Fibroblast of mammary gland (primary cell): ENCODE measurements around the gene DPY19L1.
"Not testable (repeated sequence)": the region's sequence is repeated elsewhere in the genome, so short reads cannot be mapped to it uniquely, and the experiment has no call there.

ENCODE experiments used
- DNase-seq: peaks from one replicate; pipeline ENCODE4 v3.0.0-alpha.2; 2010; ENCODE audit warnings: low read depth
- H3K4me3 ChIP-seq: 2 replicates; pipeline ENCODE4 v1.5.1; 2011; ENCODE audit warnings: low read depth, mild to moderate bottlenecking, low read length, moderate library complexity; ENCODE audit not compliant: control insufficient read depth
- CTCF ChIP-seq: conservative IDR thresholded peaks from 2 replicates; pipeline ENCODE4 v1.5.1; 2011; ENCODE audit warnings: low read depth, low read length, inconsistent platforms; ENCODE audit not compliant: control insufficient read depth, insufficient read depth

DPY19L1 gene

GRCh38 chr7:35037211-35037525 is at the start of gene DPY19L1:
Gene DPY19L1, minus strand, starts transcription at chr7:35037485. Its CDS starts 91 bp downstream, at chr7:35037394.
- no peak for TF ChIP-seq CTCF

GRCh38 chr7:35079517-35079916 is 42.2 kb upstream of the DPY19L1 start:
- DNase-seq = not testable (repeated sequence)

More at GRCh38 chr7:35037211-35037525, at the start of gene DPY19L1:
- DNase-seq = no peak
- peak within 1 kb of the TSS; percentile 80 for H3K4me3 ChIP-seq

GRCh38 chr7:35074008-35074407 is 36.7 kb upstream of the DPY19L1 start:
- not testable (repeated sequence) for DNase-seq, H3K4me3 ChIP-seq

More at GRCh38 chr7:35079517-35079916, 42.2 kb upstream of the DPY19L1 start:
- not testable (repeated sequence) for H3K4me3 ChIP-seq

GRCh38 chr7:35072950-35073827 is 35.9 kb upstream of the DPY19L1 start:
- DNase-seq = peak; percentile 47
- H3K4me3 ChIP-seq = not testable (repeated sequence)

GRCh38 chr7:35069084-35069483 is 31.8 kb upstream of the DPY19L1 start:
- not testable (repeated sequence) for DNase-seq

GRCh38 chr7:35065382-35065781 is 28.1 kb upstream of the DPY19L1 start:
- DNase-seq = not testable (repeated sequence)

More at GRCh38 chr7:35069084-35069483, 31.8 kb upstream of the DPY19L1 start:
- not testable (repeated sequence) for H3K4me3 ChIP-seq

GRCh38 chr7:35058571-35058970 is 21.3 kb upstream of the DPY19L1 start:
- not testable (repeated sequence) for DNase-seq, H3K4me3 ChIP-seq

More at GRCh38 chr7:35065382-35065781, 28.1 kb upstream of the DPY19L1 start:
- not testable (repeated sequence) for H3K4me3 ChIP-seq

- H3K4me3 ChIP-seq, DNase-seq: not testable (repeated sequence)
Measured at GRCh38 chr7:35057505-35058451, 20.5 kb upstream of the DPY19L1 start.

- not testable (repeated sequence) for DNase-seq, H3K4me3 ChIP-seq
- peak; percentile 24 for TF ChIP-seq CTCF
Measured at GRCh38 chr7:35055733-35056132, 18.4 kb upstream of the DPY19L1 start.

- DNase-seq = peak; percentile 15
- not testable (repeated sequence) for H3K4me3 ChIP-seq
Measured at GRCh38 chr7:35053488-35054175, 16.3 kb upstream of the DPY19L1 start.

GRCh38 chr7:35048390-35048789 is 11.1 kb upstream of the DPY19L1 start:
- not testable (repeated sequence) for DNase-seq, H3K4me3 ChIP-seq

GRCh38 chr7:35047912-35048305 is 10.6 kb upstream of the DPY19L1 start:
- not testable (repeated sequence) for H3K4me3 ChIP-seq, DNase-seq

- not testable (repeated sequence) for DNase-seq, H3K4me3 ChIP-seq
Measured at GRCh38 chr7:35047263-35047911, 10.1 kb upstream of the DPY19L1 start.

- H3K4me3 ChIP-seq, DNase-seq: not testable (repeated sequence)
Measured at GRCh38 chr7:35043301-35043700, 6.0 kb upstream of the DPY19L1 start.
